HG03571 (cell line): Measurements from ENCODE around the gene HIP1R.
"Not testable (repeated sequence)": the region's sequence is repeated elsewhere in the genome, so short reads cannot be mapped to it uniquely, and the experiment has no call there.

Experiments used
- ATAC-seq: cut with Tn5 transposase; IDR thresholded peaks from one replicate; pipeline ENCODE4 v1.9.1; 2021; ENCODE audit not compliant: unreplicated experiment

Gene HIP1R

GRCh38 chr12:122872815-122873361 lies 37.6 kb downstream of the HIP1R start:
- ATAC-seq = no peak

DNA sequence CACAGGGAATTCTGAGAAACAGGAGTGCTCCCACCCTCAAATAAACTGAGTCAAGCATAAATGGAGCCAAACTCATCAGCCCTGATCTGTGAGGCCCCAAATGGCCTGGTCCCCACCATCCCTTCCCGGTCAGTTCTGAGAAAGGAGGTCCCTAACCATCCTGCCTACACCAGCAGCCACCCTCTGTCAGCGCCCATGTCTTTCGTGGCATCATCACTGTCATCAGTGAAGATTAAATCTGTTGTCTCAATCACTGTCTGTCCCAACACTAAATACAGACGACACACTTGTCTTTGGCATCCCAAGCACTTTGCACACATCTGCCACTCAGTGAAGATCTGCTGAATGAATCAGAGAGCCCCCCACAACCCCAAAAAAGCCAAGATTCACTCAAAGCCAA lies 38.3 kb downstream of the HIP1R start:
- no peak for ATAC-seq

- no peak for ATAC-seq
These were observed 38.8 kb downstream of the HIP1R start for GRCh38 chr12:122874081-122874480.

GRCh38 chr12:122875590-122876220 lies 40.4 kb downstream of the HIP1R start:
- no peak for ATAC-seq

DNA sequence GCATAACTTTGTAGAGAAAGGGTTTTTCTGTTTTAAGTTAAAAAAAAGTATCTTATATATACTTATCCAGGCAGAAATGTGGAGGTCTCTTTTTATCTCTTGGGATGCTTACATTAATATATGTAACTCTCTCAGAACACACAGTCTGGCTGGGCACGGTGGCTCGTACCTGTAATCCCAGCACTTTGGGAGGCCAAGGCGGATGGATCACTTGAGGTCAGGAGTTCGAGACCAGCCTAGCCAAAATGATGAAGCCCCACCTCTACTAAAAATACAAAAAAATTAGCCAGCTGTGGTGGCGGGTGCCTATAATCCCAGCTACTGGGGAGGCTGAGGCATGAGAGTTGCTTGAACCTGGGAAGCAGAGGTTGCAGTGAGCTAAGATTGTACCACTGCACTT lies 41.0 kb downstream of the HIP1R start:
- not testable (repeated sequence) for ATAC-seq

DNA sequence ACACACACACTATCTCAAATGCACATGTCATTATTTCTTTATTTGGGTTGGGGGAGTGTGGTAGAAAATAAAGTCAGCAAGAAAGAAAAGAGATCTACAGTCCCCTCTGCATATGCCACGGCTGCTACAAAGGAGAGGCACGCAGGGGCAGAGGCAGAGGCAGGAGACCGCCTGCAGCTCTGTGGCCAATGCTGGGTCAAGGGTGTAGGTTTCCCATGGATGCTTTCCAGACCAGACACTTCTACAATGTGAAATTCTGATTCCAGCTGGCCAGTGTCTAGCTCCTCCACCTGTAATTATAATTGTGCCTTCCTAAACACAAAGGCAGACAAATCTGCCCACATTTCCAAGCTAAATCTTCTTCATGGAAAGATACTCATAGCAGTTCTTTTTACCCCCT lies 41.5 kb downstream of the HIP1R start:
- ATAC-seq = no peak

GRCh38 chr12:122878780-122879612 lies 43.7 kb downstream of the HIP1R start:
- no peak for ATAC-seq

DNA sequence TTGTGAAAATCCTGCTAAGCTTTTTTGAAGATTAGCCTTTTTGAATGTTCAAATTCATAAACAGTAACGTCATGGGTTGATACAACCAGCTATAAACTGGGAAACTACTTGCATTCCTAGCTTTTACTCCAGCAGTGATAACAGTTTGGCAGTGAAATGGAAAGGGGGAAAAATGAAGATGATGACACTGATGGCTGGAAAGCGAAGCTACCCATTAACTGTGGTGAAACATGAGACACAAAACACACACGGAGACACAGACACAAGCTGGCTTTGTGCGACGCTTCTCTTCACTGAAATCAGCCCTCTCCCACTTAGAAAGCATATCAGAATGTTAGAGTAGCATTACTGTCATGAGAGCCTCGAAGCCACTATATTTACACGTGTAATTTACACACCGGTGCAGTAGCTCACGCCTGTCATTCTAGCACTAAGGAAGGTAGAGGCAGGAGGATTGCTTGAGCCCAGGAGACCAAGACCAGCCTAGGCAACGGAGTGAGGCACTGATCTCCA lies 45.0 kb downstream of the HIP1R start:
- ATAC-seq = no peak

DNA sequence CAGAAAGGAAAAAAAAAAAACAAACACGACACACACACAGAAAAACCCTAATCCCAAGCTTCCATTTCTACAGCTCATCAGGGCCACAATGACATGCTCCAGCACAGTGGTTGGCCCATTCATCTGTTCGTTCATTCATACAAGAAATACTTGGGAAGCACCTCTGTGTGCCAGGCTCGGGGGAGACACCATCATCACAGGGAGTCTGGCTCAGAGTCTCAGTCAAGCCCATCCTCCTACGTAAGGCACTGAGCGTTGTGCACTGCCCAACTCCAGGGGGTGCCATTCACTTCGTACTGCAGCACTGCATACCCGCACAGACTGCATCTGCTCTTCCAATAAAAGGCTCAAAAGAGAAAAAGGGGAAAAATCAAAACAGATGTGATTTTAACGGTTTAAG lies 45.4 kb downstream of the HIP1R start:
- ATAC-seq = no peak

DNA sequence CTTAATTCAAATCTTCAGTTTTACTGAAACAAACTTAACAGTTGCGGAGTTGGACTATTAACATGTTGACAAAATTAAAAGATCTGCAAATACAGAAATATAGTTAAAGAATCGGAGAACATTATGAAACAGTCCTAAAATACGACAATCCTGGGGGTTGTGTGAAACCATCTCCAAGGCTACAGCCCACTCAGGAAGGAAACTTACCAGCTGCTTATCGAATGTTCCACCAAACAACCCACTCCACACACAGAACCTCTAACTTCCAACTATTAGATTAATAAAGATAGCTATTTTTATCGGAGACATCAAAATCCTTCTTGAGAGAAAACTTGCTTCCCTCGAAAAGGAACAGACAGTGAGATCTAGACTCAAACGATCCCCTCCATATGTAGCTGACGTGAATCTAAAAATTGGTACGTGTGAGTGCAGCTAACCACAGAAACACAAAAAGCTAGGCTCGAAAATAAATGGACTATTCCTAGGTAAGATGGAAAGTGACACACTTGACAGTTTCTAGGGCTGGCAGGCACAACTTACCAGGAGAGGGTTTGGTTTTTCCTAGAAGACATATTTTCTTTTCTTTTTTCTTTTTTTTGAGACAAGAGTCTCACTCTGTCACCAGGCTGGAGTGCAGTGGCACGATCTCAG lies 47.8 kb downstream of the HIP1R start:
- no peak for ATAC-seq

GRCh38 chr12:122884091-122884826 lies 49.0 kb downstream of the HIP1R start:
- ATAC-seq = no peak

- ATAC-seq = no peak
These were observed 49.6 kb downstream of the HIP1R start for GRCh38 chr12:122884860-122885259.

DNA sequence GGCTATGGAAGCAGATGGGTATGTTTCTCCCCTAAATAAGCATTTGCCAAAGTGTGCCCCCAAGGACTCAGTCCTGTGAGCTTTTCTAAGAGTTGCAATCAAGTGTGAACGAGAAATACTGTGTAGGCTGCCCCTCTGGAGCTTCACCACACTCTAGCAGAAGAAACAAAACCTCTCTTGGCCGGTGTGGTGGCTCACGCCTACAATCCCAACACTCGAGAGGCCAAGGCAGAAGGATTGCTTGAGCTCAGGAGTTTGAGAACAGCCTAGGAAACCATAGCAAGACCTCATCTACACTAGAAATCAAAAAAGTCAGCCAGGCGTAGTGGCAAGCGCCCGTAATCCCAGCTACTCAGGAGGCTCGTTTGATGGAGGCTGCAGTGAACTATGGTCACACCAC lies 50.9 kb downstream of the HIP1R start:
- no peak for ATAC-seq

DNA sequence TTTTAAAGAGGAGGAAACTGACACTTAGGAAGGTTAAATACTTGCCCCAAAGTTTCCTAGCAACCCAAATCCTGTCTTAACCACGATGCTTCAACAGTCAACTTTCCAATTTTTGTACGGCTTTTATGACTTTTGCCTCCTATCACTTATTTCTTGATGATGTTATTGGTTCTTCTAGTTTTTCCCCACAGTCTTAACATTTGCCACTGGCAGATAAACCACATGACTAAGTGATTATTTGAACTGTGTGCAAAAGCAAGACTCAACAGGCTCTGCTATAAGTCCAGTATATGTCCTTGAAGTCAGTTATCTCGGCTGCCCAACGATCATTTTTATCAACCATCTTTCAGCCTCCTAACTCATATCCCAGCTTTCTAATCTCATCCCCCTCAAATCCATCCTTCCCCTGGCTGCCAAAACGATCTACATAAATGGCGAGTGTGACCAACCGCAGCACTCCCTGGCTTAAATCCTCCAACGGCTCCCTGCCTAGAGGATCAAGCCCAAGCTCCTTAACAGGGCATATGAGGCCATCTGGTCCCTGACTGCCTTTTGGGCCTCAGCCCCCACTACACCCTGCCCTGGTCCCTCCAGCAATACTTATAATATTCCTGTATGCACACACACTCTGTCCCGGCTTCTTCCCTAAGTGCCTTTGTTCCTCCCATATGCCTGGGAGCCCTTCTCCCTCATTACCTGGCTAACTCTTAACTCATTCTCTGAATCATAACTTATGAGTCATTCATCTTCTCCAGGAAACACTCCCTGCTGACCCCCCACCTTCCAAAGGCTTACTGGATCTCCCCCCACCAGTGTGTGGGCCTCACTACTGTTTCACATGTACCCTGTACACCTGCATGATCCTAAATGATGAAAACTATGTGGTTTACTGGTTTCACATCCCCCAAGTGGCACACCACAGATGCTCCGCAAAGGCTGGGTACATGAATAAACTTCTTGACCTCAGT lies 51.9 kb downstream of the HIP1R start:
- peak; percentile 56 for ATAC-seq

- no peak for ATAC-seq
These were observed 52.6 kb downstream of the HIP1R start for GRCh38 chr12:122887819-122888212.

- no peak for ATAC-seq
These were observed 53.0 kb downstream of the HIP1R start for GRCh38 chr12:122888232-122888752.

DNA sequence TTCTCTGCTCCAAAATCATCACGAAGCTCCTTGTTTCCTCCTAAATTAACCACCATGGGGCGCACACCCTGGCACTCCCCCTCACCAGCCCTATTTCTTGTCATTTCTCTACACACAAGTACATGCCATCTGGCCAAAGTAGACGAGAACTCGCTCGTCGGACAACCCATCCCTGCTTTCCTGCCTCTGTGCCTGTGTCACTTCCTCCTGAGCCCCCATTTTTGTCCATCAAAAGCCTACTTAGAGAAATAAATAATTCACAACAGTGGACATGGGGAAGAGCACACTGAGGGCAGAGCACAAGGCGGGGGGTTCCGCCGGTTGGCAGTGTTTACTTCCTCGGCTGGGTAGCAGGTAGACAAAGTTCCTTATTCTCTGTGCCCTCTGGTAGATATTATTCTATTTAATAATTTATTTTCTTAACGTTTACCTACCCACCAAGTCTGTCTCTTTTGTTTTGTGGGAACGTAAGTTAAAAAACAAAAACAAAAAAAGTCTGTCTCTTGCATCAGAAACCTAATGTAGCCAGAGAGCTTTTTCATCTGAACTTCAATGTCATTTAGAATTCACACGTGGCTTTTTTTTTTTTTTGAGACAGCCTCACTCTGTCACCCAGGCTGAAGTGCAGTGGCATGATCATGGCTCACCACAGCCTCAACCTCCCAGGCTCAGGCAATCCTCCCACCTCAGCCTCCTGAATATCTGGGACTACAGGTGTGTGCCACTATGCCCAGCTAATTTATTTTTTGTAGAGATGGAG lies 54.7 kb downstream of the HIP1R start:
- ATAC-seq = no peak

- no peak for ATAC-seq
These were observed 56.6 kb downstream of the HIP1R start for GRCh38 chr12:122891661-122892525.
